ENCODE results near the gene SPARC.

GRCh38 chr5:151735646-151736045, 48.9 kb upstream of the SPARC start:
- TF ChIP-seq CTCF (conservative IDR thresholded peaks at IDR 0.05; ENCODE audit: low read depth, low read length) (no peak), EZH2 (IDR thresholded peaks at IDR 0.05; ENCODE audit: borderline replicate concordance, low read depth, low read length, poor library complexity, severe bottlenecking) (no peak)

All from A673 (cell line).